Stomach (tissue), 4 donors: ENCODE data around the gene SCD5.

ENCODE experiments used
- CTCF ChIP-seq, 7 experiments: fragments of 450-650 bp in 4 of 7; fragments of 200-600 bp in 3 of 7; sonication (generic) in 3 of 7; IDR thresholded peaks; one replicate each; pipeline ENCODE4 v1.5.1; 2016 to 2019; ENCODE audit warnings: antibody characterized with exemption in 7 of 7, control low read depth in 2 of 7, mild to moderate bottlenecking in 1 of 7
- EP300 ChIP-seq: sonication (generic); formaldehyde crosslinking; IDR thresholded peaks from one replicate; pipeline ENCODE4 v1.6.1; 2017; ENCODE audit warnings: antibody characterized with exemption
- POLR2A ChIP-seq, 4 donors: fragments of 450-650 bp; IDR thresholded peaks; one replicate each; pipeline ENCODE4 v1.6.1; 2016; ENCODE audit warnings: antibody characterized with exemption in 4 of 4, control low read depth in 2 of 4, mild to moderate bottlenecking in 1 of 4, moderate library complexity in 1 of 4
- POLR2AphosphoS5 ChIP-seq, 3 donors: sonication (generic); formaldehyde crosslinking; IDR thresholded peaks; one replicate each; pipeline ENCODE4 v1.6.1; 2016; ENCODE audit warnings: antibody characterized with exemption in 3 of 3

GRCh38 chr4:82680834-82681233 lies 117.8 kb downstream of the SCD5 start:
- no peak for TF ChIP-seq CTCF (IDR thresholded peaks at IDR 0.05)
- no peak for TF ChIP-seq EP300
- no peak for TF ChIP-seq POLR2A (IDR thresholded peaks at IDR 0.05)
- no peak for TF ChIP-seq POLR2AphosphoS5 (IDR thresholded peaks at IDR 0.05)
